HCT116 (cell line): ENCODE measurements around the gene TNS2. TPM values are rescaled to one million over a fixed set of nuclear protein-coding genes. Genes with fewer than 3 reads are reported as not detected.

Experiments used
- ATAC-seq: fragments of 200-7000 bp; cut with Tn5 transposase; 2 replicates; pipeline ENCODE4 v1.9.1; 2020; ENCODE audit warnings: mild to moderate bottlenecking, moderate library complexity
- BruUV-seq: library from RNA; stranded (reverse); fragments of 400-500 nt; replicated peaks from 2 replicates; lab custom pipeline; 2021; lab: Mats Ljungman, UMichigan
- CTCF ChIA-PET: fragments of 300-600 bp; sonication (Branson Sonifier 250); formaldehyde crosslinking; loops from one replicate; lab custom pipeline; 2021; ENCODE audit warnings: antibody characterized with exemption; lab: Charles Lee
- POLR2A ChIA-PET: fragments of 300-600, 350-600 bp; sonication (Branson Sonifier 250); formaldehyde crosslinking; loops from one replicate; lab custom pipeline; 2021; ENCODE audit warnings: antibody characterized with exemption; lab: Charles Lee
- RAD21 ChIA-PET, 2 experiments: fragments of 300-600 bp; sonication (Branson Sonifier 250); formaldehyde crosslinking; loops; one replicate each; lab custom pipeline; 2023; ENCODE audit warnings: low total read pairs in 2 of 2; ENCODE audit not compliant: uncharacterized antibody in 2 of 2, unreplicated experiment in 2 of 2, low non-redundant PET in 1 of 2; lab: Charles Lee
- DNase-seq: peaks from one replicate; pipeline ENCODE4 v3.0.0-alpha.2; 2010; ENCODE audit warnings: low read depth, low spot score
- H2AFZ ChIP-seq: fragments of 200-600 bp; shearing (Covaris generic), sonication (generic); 2 replicates; pipeline ENCODE4 v1.6.1; 2017; ENCODE audit warnings: low read depth, mixed run types, mixed read lengths, antibody characterized with exemption, low read length; ENCODE audit not compliant: poor library complexity, severe bottlenecking
- H3K27ac ChIP-seq: 2 replicates; pipeline ENCODE4 v1.5.1; 2012; ENCODE audit warnings: low read depth, low read length
- H3K27me3 ChIP-seq: fragments of 200-600 bp; sonication (generic); 2 replicates; pipeline ENCODE4 v1.6.1; 2016; ENCODE audit warnings: mixed run types, low read length, mixed read lengths; ENCODE audit not compliant: insufficient read depth
- H3K36me3 ChIP-seq, 2 experiments: fragments of 200-500 bp in 1 of 2; fragments of 200-600 bp in 1 of 2; sonication (Bioruptor generic) in 1 of 2; sonication (generic) in 1 of 2; 2 replicates each; pipeline versions ENCODE4 v1.5.1 to v1.6.1; 2014 to 2016; ENCODE audit warnings: low read length in 2 of 2, inconsistent platforms in 1 of 2, mixed read lengths in 1 of 2, mixed run types in 1 of 2; ENCODE audit not compliant: insufficient read depth in 2 of 2, control insufficient read depth in 1 of 2
- H3K4me1 ChIP-seq, 2 experiments: fragments of 200-600 bp in 1 of 2; sonication (generic) in 1 of 2; 2 replicates each; pipeline versions ENCODE4 v1.5.1 to v1.6.1; 2012 to 2017; ENCODE audit warnings: low read length in 2 of 2, inconsistent platforms in 1 of 2, mild to moderate bottlenecking in 1 of 2, mixed read lengths in 1 of 2, mixed run types in 1 of 2, moderate library complexity in 1 of 2; ENCODE audit not compliant: insufficient read depth in 2 of 2, control insufficient read depth in 1 of 2
- H3K4me2 ChIP-seq: fragments of 200-600 bp; sonication (generic); 2 replicates; pipeline ENCODE4 v1.6.1; 2017; ENCODE audit warnings: mixed run types, low read length, mixed read lengths
- H3K4me3 ChIP-seq, 2 experiments: fragments of 200-600 bp in 1 of 2; sonication (generic) in 1 of 2; replicated peaks in 1 of 2; 2 replicates each; pipeline ENCODE4 v1.5.1; 2011 to 2016; ENCODE audit warnings: low read length in 2 of 2, control low read depth in 1 of 2, low read depth in 1 of 2, mild to moderate bottlenecking in 1 of 2, mixed read lengths in 1 of 2, mixed run types in 1 of 2
- H3K79me2 ChIP-seq: fragments of 200-600 bp; sonication (generic); 2 replicates; pipeline ENCODE4 v1.6.1; 2017; ENCODE audit warnings: mild to moderate bottlenecking, mixed run types, low read length, moderate library complexity, mixed read lengths; ENCODE audit not compliant: insufficient read depth
- H3K9ac ChIP-seq: fragments of 200-600 bp; sonication (generic); 2 replicates; pipeline ENCODE4 v1.6.1; 2016; ENCODE audit warnings: low read length, mixed read lengths
- H3K9me2 ChIP-seq: fragments of 200-600 bp; sonication (generic), shearing (Covaris generic); 2 replicates; pipeline ENCODE4 v1.6.1; 2017; ENCODE audit warnings: mixed run types, mild to moderate bottlenecking, moderate library complexity; ENCODE audit not compliant: insufficient read depth
- H3K9me3 ChIP-seq, 2 experiments: fragments of 200-500 bp in 1 of 2; fragments of 200-600 bp in 1 of 2; sonication (Bioruptor generic) in 1 of 2; sonication (generic) in 1 of 2; 2 replicates each; pipeline ENCODE4 v1.6.1; 2014 to 2017; ENCODE audit warnings: low read length in 2 of 2, mixed read lengths in 2 of 2, inconsistent platforms in 1 of 2, low read depth in 1 of 2, mild to moderate bottlenecking in 1 of 2, mixed run types in 1 of 2, moderate library complexity in 1 of 2; ENCODE audit not compliant: control insufficient read depth in 1 of 2, insufficient read depth in 1 of 2
- H4K20me1 ChIP-seq: fragments of 200-600 bp; sonication (generic), shearing (Covaris generic); 2 replicates; pipeline ENCODE4 v1.6.1; 2017; ENCODE audit warnings: mixed run types, mild to moderate bottlenecking, moderate library complexity; ENCODE audit not compliant: insufficient read depth
- ATF3 ChIP-seq: IDR thresholded peaks from 2 replicates; pipeline ENCODE4 v1.6.1; 2012
- CBX3 ChIP-seq: IDR thresholded peaks from 2 replicates; pipeline ENCODE4 v1.6.1; 2012; ENCODE audit warnings: low read depth
- CTCF ChIP-seq, 3 experiments: fragments of 200-600 bp in 1 of 3; sonication (generic) in 1 of 3; IDR thresholded peaks in 2 of 3; conservative IDR thresholded peaks in 1 of 3; 2 replicates each; pipeline ENCODE4 v1.5.1; 2012 to 2017; ENCODE audit warnings: low read depth in 2 of 3, low read length in 2 of 3, antibody characterized with exemption in 1 of 3, borderline replicate concordance in 1 of 3, control low read depth in 1 of 3, mild to moderate bottlenecking in 1 of 3, mixed read lengths in 1 of 3, mixed run types in 1 of 3, moderate library complexity in 1 of 3; ENCODE audit not compliant: insufficient read depth in 1 of 3
- EGR1 ChIP-seq: IDR thresholded peaks from 2 replicates; pipeline ENCODE4 v1.6.1; 2012; ENCODE audit warnings: low read depth
- ELF1 ChIP-seq: IDR thresholded peaks from 2 replicates; pipeline ENCODE4 v1.6.1; 2012; ENCODE audit warnings: low read depth, borderline replicate concordance
- EZH2 ChIP-seq: fragments of 200-600 bp; sonication (generic); IDR thresholded peaks from 2 replicates; pipeline ENCODE4 v1.6.1; 2017; ENCODE audit warnings: antibody characterized with exemption, mixed run types
- FOSL1 ChIP-seq: IDR thresholded peaks from 2 replicates; pipeline ENCODE4 v1.6.1; 2012; ENCODE audit warnings: low read depth
- MAX ChIP-seq: IDR thresholded peaks from 2 replicates; pipeline ENCODE4 v1.6.1; 2012
- POLR2AphosphoS5 ChIP-seq: IDR thresholded peaks from 2 replicates; pipeline ENCODE4 v1.6.1; 2011; ENCODE audit warnings: mild to moderate bottlenecking, low read depth, low read length, moderate library complexity
- RAD21 ChIP-seq: IDR thresholded peaks from 2 replicates; pipeline ENCODE4 v1.6.1; 2012; ENCODE audit warnings: low read depth, mild to moderate bottlenecking
- REST ChIP-seq: IDR thresholded peaks from 2 replicates; pipeline ENCODE4 v1.6.1; 2012; ENCODE audit warnings: low read depth
- SIN3A ChIP-seq: IDR thresholded peaks from 2 replicates; pipeline ENCODE4 v1.6.1; 2012; ENCODE audit warnings: low read depth
- SP1 ChIP-seq: IDR thresholded peaks from 2 replicates; pipeline ENCODE4 v1.6.1; 2012; ENCODE audit warnings: low read depth
- SRF ChIP-seq: IDR thresholded peaks from 2 replicates; pipeline ENCODE4 v1.6.1; 2012; ENCODE audit warnings: low read depth
- TCF7L2 ChIP-seq: IDR thresholded peaks from 2 replicates; pipeline ENCODE4 v1.7.0; 2011; ENCODE audit warnings: borderline replicate concordance, inconsistent platforms; ENCODE audit not compliant: insufficient read depth, insufficient read length; ENCODE audit errors: extremely low read depth
- YY1 ChIP-seq: IDR thresholded peaks from 2 replicates; pipeline ENCODE4 v1.6.1; 2011; ENCODE audit warnings: low read length, low read depth, moderate library complexity, mild to moderate bottlenecking; ENCODE audit not compliant: insufficient replicate concordance; ENCODE audit errors: extremely low read depth
- ZBTB33 ChIP-seq: IDR thresholded peaks from 2 replicates; pipeline ENCODE4 v1.6.1; 2011; ENCODE audit warnings: mild to moderate bottlenecking, low read length, moderate library complexity; ENCODE audit not compliant: insufficient replicate concordance; ENCODE audit errors: extremely low read depth
- ZFX ChIP-seq: fragments of 450-650 bp; IDR thresholded peaks from 2 replicates; pipeline ENCODE4 v1.6.1; 2017
- intact Hi-C: fragments of 100-400 bp; cut with micrococcal nuclease; formaldehyde crosslinking; loops from 2 replicates; pipeline ENCODE4 v1.10.0; 2022
- total RNA-seq: library from RNA; stranded (reverse); gene quantifications from one replicate; pipeline ENCODE4 v1.2.1, GENCODE V29; 2021; ENCODE audit not compliant: unreplicated experiment

Gene TNS2
- total RNA-seq, 1 experiment from 2014 or later, result 25.7 TPM

- ChIA-PET CTCF (no interaction called here), RAD21 (no interaction called here), POLR2A (no interaction called here)
- Histone ChIP-seq H3K27ac (no peak overlapping the region), H4K20me1 (no peaks in the 10 kb centered on the region), H3K9me2 (no peaks in the 10 kb centered on the region), H3K79me2 (no peaks in the 10 kb centered on the region), H2AFZ (no peak overlapping the region), H3K36me3 (no peaks in the 10 kb centered on the region), H3K4me2 (no peak overlapping the region), H3K9ac (no peak overlapping the region), H3K9me3 (no peaks in the 10 kb centered on the region), H3K4me3 (no peak overlapping the region), H3K4me1 (peaks cover 5 to 19% of the 10 kb centered on the region in 2 experiments), H3K27me3 (no peaks in the 10 kb centered on the region)
- BruUV-seq, result no TSS peak
- TF ChIP-seq FOSL1, result no peak
- no peak for TF ChIP-seq REST
- no peak for TF ChIP-seq ZBTB33
- TF ChIP-seq YY1, result no peak
- TF ChIP-seq RAD21, result no peak
- no peak for TF ChIP-seq CTCF (IDR thresholded peaks at IDR 0.05 in 2 of 3, conservative IDR thresholded peaks at IDR 0.05 in 1 of 3; ENCODE audit: borderline replicate concordance in 1 of 3, insufficient read depth in 1 of 3, low read depth in 2 of 3, low read length in 2 of 3)
- no peak for TF ChIP-seq SP1
- no peak for TF ChIP-seq SRF
- TF ChIP-seq CBX3, result no peak
- TF ChIP-seq ATF3, result no peak
- TF ChIP-seq EGR1, result no peak
- TF ChIP-seq SIN3A, result no peak
- TF ChIP-seq POLR2AphosphoS5, result no peak
- TF ChIP-seq ZFX, result no peak
- no peak for TF ChIP-seq ELF1
- no peak for TF ChIP-seq EZH2
- no peak for TF ChIP-seq MAX
- no peak for TF ChIP-seq TCF7L2
- intact Hi-C loops, result no loop called here
- ATAC-seq (no peak), DNase-seq (no peak)
Observed at GRCh38 chr12:53105256-53105655, 55.4 kb downstream of the TNS2 start.
